GM12874 (cell line): ENCODE data around the gene CLIP3.

Experiments used
- CTCF ChIP-seq: IDR thresholded peaks from 2 replicates; pipeline ENCODE4 v1.5.1; 2011; ENCODE audit warnings: low read depth, mild to moderate bottlenecking, control low read depth, low read length, moderate library complexity; ENCODE audit not compliant: insufficient read depth

Gene CLIP3

GRCh38 chr19:35993923-35994598 lies 38.6 kb downstream of the CLIP3 start:
- peak; percentile 28; the same call in 1 of the 2 replicates for TF ChIP-seq CTCF

GRCh38 chr19:35992907-35993765 lies 39.5 kb downstream of the CLIP3 start:
- TF ChIP-seq CTCF, result no peak

GRCh38 chr19:35991731-35992450 lies 40.8 kb downstream of the CLIP3 start:
- TF ChIP-seq CTCF, result no peak

- TF ChIP-seq CTCF, result no peak
Observed at GRCh38 chr19:35990771-35991730, 41.6 kb downstream of the CLIP3 start.

- no peak for TF ChIP-seq CTCF
Observed at GRCh38 chr19:35990156-35990555, 42.5 kb downstream of the CLIP3 start.

GRCh38 chr19:35988824-35989223 lies 43.8 kb downstream of the CLIP3 start:
- no peak for TF ChIP-seq CTCF
